NCI-H774 (cell line): ENCODE measurements around the gene FAM210A.
A peak's percentile ranks its signal among the peaks of the same experiment; 100 is the strongest.

Source experiments
- DNase-seq: peaks from one replicate; lab custom pipeline; 2025; lab: John Stamatoyannopoulos, UW

FAM210A gene

DNA sequence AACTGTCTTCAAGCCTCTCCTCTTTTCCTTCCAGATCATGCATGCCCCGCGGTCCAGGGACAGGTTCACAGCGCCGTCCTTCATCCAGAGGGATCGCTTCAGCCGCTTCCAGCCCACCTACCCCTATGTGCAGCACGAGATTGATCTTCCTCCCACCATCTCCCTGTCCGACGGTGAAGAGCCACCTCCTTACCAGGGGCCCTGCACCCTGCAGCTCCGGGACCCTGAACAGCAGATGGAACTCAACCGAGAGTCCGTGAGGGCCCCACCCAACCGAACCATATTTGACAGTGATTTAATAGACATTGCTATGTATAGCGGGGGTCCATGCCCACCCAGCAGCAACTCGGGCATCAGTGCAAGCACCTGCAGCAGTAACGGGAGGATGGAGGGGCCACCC, 81.3 kb downstream of the FAM210A start:
- DNase-seq, result no peak

DNA sequence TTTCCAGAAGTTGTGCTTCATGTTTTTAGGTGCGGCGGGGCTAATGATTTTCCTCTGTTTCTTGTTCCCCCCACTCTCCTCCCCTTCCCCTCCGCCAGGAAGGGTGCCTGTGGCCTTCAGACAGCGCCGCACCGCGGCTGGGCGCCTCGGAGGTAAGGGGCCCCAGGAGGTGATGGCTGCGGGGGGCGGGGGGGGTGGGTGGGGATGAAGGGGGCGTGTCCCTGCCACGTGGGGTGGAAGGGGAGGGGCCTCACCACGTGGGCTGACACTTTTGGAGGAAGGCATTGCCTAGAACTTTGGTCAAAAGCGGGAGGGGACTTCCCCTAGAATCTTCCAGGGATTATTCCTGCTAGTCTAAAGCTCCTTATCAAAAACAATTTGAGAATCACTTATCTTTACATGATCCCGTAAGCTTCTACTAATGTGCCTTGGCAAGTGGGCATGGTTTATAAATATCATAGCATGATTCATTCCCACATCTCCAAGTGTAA, 83.1 kb downstream of the FAM210A start:
- no peak for DNase-seq

DNA sequence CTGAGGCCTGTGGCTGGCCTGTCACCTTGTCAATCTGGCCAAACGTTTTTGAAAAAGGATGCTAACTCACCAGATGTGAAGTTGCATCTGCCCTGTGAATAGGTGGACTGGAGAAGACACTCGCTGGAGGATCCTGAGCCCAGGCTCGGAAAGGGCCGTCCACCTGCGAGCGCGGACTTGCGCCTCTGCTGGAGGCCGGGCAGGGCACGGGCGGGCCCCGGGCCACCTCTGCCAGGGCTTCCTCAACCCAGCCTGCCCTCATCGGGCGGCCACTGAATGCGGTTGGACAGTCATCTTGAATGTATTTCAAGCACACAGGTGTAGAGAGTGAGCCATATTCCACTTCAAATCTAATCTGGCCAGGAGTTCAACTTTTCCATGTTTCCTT, 83.9 kb downstream of the FAM210A start:
- DNase-seq, result no peak

DNA sequence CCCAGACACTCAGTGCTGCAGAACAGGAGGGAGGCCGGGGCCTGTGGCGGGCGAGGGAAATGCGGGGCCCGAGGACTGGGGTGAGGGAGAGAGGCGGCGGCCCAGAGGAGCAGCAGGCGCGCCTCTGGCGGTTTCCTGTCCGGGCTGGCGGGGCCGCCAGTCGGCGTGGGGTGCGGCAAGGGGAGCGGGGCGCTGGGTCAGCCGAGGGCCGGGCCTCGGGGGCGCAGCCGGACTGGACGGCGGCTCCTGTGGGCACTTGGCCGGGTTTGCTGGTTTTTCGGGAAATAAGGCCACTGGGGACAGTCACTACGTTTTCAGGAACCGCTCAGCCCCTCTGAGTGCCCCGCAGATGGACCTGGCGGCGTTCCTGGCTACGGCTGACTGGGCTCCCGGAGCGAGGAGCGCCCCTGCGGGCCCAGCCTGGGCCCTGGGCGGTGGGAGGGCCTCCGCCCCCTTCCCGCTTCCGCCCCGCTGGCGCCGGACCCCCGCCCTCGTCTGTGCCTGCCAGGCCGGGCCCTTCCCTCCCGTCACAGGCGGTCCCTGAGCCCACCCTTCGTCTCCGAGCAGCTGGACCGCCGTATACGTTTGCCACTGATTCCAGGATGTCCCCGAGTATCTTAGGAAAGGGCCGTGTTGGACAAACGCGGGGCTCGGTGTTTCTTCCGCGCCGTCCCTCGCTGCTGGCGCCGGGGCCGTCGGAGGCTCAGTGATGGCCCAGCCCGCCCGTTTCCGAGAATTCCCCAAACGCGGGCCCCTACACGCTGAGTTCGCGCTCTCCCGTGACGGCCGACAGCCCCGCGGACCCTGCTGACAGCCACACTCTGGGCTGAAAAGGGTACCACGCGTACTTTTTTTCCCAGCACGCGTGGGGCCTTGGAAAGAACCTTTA, 84.6 kb downstream of the FAM210A start:
- DNase-seq, result no peak

DNA sequence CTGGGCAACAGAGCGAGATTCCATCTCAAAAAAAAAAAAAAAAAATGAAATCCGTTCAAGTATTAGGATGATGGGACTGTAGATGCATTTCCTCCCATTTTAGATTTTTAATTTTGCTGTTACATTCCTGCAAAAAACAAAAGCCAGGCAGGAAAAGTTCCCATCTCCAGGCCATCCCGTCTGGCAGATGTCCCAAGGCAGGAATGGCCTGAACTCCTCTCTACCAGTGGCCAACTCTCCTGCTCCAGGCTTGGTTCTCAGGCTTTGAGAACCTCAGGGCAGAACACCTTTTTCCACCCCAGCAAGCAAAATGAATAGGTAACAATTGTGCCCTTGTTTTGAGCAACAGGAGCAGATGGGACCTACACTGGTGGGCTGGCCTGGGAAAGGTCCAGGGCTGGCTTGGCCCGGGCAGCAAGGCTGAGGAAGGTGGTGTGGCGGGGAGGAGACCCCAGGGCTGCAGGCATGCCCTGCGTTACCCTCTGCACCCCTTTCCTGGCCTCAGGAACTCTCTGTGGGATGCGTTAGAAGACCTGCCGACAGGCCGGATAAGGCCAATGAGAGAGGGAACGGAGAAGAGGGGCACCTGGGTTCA, 86.0 kb downstream of the FAM210A start:
- no peak for DNase-seq

DNA sequence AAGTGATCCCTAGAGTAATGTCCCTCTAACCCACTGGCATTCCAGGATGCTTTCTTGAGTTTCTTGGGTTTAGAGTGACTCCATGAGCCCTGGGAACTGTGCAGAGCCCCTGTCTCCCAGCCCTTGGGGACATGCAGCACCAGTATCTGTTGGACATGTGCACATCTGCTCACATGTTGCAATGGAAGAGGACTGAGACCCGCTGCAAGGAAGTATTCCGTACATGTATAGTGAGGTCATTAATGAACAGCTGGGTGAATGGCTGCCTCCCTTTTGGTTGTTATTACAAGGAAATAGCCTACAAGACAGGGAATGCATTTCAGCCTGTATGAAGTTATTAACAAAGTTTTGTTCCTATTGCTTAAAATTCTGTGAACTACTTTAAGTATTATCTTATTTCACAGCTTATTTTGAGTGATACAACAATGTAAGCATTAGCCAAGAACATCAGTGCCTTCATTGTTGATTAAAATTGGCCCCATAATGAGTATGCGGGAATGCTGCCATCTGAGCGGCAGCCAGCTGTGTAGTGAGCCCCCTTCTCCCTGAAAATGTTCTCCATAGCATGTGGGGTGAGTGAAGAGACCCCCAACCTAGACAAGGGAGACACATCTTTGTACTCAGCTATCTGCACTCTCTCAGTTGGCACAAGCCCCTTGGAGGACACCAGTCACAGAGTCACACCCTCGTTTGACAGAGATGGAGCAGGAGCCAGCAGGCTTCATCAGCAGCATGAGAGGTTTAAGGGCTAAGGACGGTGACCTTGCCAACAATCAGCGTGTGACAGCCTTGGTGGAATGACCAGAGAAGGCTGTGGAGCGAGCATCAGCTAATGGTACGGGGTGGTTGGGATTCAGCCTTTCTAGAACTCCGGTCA, 87.4 kb downstream of the FAM210A start:
- DNase-seq, result no peak

DNA sequence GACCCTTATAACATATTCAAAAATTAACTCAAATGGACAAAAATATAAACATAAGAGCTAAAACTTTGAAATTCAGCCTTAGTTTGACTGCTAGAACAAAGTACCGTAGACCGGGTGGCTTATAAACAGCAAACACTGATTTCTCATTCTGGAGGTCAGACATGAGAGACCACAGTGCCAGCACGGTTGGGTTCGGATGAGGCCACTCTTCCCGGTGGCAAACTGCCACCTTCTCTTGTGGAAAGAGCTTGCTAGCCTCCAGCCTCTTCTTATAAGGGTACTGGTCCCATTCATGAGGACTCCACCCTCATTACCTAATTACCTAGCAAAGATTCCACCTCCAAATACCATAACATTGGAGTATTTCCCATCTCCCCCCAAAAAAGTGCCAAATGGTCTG, 91.3 kb downstream of the FAM210A start:
- DNase-seq, result no peak

DNA sequence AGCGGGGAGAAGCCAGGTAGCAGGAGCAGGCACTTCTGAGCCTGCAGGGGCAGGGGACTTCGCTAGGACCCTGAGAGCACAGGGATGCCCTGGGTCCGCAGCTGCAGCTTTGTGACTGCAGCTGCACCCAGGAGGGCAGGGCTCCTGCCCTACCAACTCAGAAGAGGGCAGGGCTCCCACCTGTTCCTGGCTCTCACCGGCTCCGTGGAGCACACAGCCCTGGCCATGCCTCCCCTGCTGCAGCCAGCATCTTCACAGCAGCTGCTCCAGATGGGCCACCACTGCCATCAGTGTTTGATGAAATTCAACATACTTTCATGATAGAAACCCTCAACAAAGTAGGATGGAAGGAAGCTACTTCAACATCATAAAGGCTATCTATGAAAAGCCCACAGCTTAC, 92.7 kb downstream of the FAM210A start:
- no peak for DNase-seq

DNA sequence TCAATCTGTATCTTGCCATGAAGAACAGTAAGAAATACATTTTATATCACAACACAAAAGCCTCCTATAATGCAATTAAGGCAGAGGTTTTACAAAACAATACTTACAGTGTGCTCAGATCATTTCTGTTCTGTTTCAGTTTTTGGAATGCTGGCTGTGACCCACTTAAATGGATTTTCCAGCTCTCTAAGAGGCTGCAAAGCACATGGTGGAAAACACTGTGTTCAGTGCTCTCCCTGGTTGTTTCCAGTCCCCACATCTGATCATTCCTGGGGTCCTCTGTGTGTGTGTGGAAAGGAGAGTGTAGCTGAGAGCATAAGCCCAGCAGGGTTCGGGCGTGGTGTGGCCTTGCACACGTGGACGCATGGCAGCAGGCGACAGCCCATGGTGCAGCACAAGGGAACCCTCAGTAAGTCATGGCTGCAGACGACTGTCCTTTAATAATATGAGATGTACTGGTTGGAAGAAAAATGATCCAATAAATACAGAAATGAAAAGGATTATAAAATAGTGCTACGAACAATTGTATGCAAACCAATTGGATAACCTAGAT, 95.6 kb downstream of the FAM210A start:
- DNase-seq, result no peak

DNA sequence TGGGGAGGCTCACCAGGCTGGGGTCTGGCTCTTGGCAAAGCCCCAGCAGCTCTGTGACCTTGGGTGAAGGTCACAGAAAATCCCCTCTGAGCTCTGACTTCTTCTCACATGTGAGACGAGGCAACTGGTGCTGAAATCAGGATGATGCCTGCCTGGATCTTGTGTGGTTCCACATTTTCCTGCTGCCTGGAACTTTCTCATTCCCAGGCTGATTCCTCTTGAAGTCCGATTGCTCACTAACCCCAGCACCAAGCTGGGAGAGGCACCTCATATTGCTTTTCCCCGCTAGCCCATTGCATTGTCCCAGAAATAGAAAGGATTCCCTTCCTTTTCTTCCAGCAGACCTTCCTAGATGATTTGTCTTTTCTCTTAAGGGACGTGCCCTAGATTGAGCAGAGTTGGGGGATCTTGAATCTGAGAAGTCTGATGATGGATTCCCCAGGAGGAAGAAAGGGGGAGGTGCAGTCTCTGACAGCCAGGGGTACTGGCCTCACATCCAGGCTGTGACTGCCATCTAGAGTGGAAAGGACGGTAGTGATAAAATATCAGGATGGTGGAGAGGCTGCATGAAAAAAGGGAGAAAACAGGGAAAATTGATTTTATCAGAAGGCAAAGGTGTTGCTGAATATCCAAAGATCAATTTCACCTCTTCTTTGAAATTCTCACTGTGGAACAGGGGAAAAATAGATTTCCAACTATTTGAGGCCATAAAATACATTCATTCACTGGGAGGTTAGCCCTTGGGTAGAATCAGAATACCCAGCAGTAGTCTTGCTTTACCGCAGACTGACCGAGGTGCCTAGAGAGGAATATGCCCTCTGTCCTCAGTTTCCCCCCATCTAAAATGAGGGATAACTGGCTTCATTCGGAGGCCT, 96.3 kb downstream of the FAM210A start:
- peak; percentile 24 for DNase-seq

DNA sequence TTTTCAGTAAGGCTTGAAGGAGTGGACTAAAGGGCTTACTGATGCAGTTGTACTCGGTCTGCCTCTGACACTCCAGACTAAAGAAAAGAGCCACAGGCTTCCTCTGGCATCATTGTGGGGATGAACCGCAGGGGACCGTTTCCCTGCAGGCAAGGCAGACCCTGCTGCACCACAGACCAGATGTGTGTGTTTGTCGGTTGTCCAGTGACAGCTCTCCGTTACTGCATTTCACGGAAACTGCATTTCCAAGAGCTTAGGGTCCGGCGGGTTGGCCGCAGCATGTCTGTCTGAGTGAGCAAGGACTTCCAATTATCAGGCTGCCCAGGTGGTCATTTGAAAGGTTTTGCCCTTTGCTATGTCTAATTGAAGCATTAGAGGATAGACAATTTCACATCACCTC, 98.1 kb downstream of the FAM210A start:
- no peak for DNase-seq

DNA sequence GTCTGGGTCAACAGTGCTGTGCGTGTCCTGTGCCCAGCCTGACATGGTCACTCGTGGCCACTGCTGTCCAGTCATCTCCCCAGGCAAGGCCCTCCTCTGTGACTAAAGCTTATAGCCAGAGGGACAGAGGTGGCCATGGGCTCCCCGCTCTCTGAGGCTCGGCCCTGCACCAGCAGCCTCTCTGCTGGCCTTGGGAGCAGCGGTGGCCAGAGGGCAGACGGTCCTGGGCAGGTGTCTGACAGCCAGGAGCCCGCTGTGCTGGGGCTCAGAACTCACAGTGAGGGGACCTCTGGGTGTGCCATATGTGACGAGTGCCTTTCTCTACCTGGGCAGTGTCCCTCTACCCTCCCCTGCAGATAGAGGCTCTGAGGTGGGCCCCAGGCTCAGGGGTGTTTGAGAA, 98.7 kb downstream of the FAM210A start:
- DNase-seq, result no peak

DNA sequence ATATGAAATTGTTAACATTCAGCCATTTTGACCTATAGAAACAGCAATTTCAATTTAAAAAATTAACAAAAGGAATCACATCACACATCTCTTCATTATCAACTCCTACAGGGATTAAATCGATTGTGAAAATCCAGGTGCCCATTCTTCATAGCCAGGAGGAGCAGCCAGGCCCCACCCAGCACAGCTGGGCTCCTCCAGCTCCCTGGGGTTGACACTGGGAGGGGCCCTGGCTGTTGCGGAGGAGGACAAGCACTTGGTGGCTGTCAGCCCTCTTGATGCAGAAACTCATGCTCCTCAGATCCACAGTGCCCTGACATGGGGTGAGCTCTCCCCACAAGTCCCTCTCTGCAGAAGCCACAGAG, 99.8 kb downstream of the FAM210A start:
- DNase-seq, result no peak

DNA sequence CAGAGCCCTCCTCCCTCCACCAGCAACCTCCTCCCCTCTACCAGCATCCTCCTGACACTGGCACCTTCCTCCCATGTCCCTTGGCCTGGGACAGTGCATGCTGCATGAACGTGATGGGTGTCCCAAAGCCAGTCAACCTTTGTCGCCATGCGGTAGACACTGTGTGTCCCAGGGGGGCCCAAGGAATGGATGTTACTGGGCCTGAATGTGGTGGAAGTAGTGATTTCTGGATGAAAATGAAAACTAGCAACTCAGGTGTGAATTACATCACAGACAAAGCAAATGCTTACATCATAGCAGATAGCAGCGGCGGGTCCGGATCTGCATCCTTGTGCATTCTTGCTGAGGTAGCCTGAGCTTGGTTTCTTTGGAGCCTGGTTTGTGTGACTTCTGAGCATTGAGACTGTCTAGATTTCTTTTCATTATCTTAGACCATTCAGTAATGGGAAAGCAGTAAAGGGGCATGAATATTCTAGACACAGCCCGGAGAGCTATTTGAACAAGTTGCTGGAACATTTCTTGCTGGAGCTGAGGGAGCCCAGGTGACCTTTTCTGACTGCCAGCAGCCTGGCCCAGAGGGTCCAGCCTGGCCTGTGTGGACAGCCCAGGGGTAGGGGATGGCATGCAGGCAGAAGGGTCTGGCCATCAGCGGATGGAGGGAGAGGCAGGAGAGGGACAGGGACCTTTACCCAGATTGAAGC, 100.4 kb downstream of the FAM210A start:
- no peak for DNase-seq

DNA sequence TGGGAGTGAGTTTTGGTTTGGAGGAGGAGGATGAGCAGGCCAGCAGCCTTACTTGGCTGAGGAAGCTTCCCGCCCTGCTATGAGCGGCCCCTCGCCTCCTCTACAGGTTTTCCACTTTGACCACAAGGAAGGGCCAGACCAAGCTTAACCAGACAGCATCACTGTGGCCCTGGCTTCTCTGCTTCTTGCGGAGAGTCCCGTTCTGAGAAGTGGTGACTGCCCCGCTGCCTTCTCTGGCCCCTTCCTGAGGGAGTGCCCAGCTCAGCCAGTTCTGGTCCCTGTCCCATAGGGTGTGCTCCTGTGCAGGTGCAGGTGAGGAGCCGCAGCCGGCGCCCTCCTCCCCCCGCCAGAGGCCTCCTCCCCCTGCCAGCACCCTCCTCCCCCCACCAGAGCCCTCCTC, 101.0 kb downstream of the FAM210A start:
- DNase-seq, result no peak

DNA sequence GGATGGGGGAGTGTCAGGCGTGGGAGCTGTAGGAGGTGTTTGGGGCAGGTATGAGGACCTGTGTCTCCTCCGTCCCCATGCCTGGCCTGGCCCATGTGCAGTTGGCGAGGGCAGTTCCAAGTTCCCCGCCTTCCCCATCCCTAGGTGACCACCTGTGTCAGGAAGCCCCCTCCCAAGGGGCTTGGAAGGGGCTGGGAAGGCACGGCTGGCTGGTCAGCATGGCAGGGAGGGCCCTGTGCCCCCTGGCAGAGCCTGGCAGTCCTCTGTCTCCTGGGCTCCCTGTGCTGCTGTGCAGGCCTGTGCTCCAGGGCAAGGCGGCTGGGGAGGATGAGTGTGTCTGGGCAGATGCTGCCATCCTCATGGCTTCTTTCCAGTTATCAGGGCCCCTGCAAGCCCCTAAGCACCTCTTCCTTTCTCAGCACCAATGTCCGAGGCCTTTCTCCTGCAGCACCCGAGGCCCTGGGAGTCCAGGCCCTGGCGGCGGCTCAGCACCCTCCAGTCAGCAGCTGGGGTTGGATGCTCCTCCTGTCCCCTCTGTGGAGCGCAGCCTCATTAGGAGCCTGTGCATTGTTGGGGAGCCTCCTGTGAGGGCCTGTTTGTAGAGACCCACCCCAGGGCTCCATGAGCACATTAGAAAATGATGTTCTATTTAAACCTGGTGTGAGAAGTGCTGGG, 101.7 kb downstream of the FAM210A start:
- no peak for DNase-seq

DNA sequence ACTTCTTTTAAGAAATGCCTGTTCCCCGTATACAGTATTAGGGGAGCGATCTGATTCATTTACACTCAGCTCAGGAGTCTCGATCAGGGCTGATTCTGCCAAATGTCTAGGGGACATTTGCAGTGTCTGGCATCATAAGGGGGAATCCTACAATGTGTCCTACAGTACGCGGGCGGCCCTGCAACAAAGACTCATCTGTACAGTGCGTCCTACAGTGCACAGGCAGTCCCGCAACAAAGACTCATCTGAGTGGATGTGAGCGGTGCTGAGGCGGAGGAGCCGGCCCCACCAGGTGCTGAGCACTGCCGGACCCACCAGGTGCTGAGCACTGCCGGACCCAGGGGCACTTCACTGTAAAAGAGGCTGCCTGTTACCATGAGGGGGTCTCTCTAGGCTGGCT, 102.5 kb downstream of the FAM210A start:
- no peak for DNase-seq

DNA sequence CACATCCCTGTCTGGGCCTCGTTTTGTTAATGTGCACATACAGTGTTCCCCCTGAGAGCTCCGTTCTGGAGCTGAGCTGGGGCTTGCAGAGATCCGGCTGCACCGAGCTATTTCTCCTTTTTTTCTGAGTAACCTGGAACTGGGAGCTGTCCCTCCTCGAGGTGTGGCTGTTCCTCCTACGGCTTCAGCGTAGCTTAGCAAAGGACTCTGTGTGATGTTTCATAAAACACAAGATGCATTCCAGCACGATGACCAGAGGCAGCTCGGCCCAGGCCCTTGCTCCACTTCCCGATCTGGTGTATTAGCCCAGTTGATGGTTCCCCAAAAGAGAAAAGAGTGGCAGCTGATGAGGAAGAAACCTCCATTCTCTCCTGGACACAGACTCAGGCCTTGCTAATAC, 103.0 kb downstream of the FAM210A start:
- no peak for DNase-seq

DNA sequence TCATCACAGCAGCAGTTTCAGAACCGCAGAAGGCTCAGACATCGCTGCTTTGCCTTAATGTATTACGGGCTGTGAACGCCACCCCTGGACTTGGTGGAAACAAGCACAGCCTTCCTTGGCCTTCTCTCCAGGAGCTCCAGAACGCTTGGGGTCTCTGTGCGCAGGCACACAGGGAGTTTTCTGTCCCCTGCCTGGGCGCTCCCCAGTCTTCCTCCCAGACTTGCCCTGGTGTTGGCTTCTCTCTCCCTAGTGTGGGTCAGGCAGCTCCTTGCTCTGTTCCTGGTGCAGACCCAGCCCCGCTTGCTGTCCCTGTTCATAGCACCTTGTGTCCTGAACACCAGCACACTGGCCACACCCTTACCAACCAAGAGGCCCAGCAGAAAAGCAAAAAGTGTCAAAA, 103.6 kb downstream of the FAM210A start:
- no peak for DNase-seq
